Measurements from ENCODE around the gene OR5H6. TPM values are rescaled to one million over a fixed set of nuclear protein-coding genes. Genes with fewer than 3 reads are reported as not detected.

Gene OR5H6
- total and polyA plus RNA-seq, 2 donors (not counting 1 experiment from before 2014, with no cell fraction given), result not detected

DNA sequence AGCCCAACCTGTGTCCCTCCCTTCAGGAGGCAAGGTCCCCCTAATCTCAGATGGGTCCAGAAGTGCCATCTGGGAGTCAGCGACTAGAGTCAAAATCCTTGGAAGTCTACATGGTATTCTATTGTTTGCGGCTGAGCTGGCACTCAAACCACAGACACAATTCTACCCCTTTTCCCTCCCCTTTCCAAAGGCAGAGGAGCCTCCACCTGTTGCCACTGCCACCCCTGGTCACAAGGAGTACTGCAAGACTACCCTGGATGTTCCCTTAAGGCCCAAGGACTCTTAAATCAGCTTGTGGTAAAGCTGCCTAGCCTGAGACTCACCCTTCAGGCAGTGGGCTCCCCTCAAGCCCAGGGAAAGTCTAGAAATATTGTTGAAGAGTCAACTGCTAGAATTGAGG is 4.3 kb upstream of the OR5H6 start:
- Histone ChIP-seq H2AFZ (ENCODE audit: insufficient read depth, low read depth, low read length, poor library complexity, severe bottlenecking) (no peak overlapping the region), H3K79me2 (ENCODE audit: control insufficient read depth, insufficient read depth, low read length) (no peaks in the 10 kb centered on the region), H3K9me3 (ENCODE audit: control extremely low read depth in 1 of 3, control insufficient read depth in 2 of 3, insufficient read depth in 1 of 3, low read length in 2 of 3) (peaks cover 0 to 6% (median 0%) of the 10 kb centered on the region in 3 donors), H3K4me2 (replicated peaks; ENCODE audit: low read depth, low read length, poor library complexity, severe bottlenecking) (no peak overlapping the region), H3K27ac (ENCODE audit: low read length in 2 of 2) (no peak overlapping the region), H3K36me3 (replicated peaks in 1 of 2; ENCODE audit: control extremely low read depth in 1 of 2, control insufficient read depth in 1 of 2, extremely low read depth in 1 of 2, insufficient read depth in 2 of 2, low read length in 1 of 2) (no peaks in the 10 kb centered on the region), H4K20me1 (ENCODE audit: control insufficient read depth, insufficient read depth, low read length, poor library complexity, severe bottlenecking) (no peaks in the 10 kb centered on the region), H3K4me3 (ENCODE audit: control extremely low read depth in 1 of 5, extremely low read depth in 1 of 5, insufficient read depth in 1 of 5, low read depth in 2 of 5, low read length in 4 of 5) (no peak overlapping the region), H3K4me1 (ENCODE audit: control insufficient read depth in 2 of 2, insufficient read depth in 2 of 2, low read length in 2 of 2) (no peaks in the 10 kb centered on the region), H3K9ac (ENCODE audit: low read length) (no peak overlapping the region), H3K27me3 (replicated peaks in 1 of 4; ENCODE audit: control extremely low read depth in 1 of 4, control insufficient read depth in 3 of 4, insufficient read depth in 4 of 4, low read length in 3 of 4) (no peaks in the 10 kb centered on the region)
- CTCF ChIA-PET, result no interaction called here
- Mint-ChIP-seq H3K27ac (no peak overlapping the region), H3K27me3 (no peaks in the 10 kb centered on the region), H3K4me3 (no peak overlapping the region), H3K4me1 (no peaks in the 10 kb centered on the region), H3K9me3 (ENCODE audit: insufficient read depth) (peaks cover 4% of the 10 kb centered on the region)
- POLR2A ChIA-PET, result no interaction called here
- intact Hi-C loops (cut with micrococcal nuclease), result no loop called here
- 87% methylated on average over 2 of the region's 2 CpGs for WGBS (ENCODE audit: insufficient coverage)
- ATAC-seq (ENCODE audit: low read depth), result no peak
- DNase-seq, result no peak
- no peak for TF ChIP-seq EZH2 (IDR thresholded peaks at IDR 0.05; ENCODE audit: borderline replicate concordance, insufficient read depth, low read depth, low read length, poor library complexity, severe bottlenecking)
- TF ChIP-seq, protein P1, sequence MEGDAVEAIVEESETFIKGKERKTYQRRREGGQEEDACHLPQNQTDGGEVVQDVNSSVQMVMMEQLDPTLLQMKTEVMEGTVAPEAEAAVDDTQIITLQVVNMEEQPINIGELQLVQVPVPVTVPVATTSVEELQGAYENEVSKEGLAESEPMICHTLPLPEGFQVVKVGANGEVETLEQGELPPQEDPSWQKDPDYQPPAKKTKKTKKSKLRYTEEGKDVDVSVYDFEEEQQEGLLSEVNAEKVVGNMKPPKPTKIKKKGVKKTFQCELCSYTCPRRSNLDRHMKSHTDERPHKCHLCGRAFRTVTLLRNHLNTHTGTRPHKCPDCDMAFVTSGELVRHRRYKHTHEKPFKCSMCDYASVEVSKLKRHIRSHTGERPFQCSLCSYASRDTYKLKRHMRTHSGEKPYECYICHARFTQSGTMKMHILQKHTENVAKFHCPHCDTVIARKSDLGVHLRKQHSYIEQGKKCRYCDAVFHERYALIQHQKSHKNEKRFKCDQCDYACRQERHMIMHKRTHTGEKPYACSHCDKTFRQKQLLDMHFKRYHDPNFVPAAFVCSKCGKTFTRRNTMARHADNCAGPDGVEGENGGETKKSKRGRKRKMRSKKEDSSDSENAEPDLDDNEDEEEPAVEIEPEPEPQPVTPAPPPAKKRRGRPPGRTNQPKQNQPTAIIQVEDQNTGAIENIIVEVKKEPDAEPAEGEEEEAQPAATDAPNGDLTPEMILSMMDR (IDR thresholded peaks at IDR 0.05), result no peak

DNA sequence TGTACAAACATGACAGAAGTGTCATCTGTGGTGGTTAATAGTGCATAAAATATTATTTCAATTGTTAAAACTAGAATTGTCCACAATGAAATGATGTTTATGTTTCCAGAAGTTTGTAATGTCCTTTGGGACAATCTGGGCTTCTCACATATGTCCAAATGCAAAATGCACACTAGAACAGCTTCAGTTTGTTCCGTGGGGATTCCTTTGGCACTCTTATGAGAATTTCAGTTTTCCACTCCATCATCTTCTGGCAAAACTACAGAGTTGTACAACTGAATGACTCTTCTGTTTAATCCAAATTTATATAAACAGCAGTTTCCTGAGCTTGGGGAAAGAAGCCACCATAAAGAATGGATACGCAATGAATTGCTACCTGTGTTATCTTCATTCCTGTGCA is 2.0 kb upstream of the OR5H6 start:
- TF ChIP-seq EZH2 (IDR thresholded peaks at IDR 0.05; ENCODE audit: borderline replicate concordance, insufficient read depth, low read depth, low read length, poor library complexity, severe bottlenecking), result no peak
- TF ChIP-seq, protein P1 (IDR thresholded peaks at IDR 0.05), result no peak
- no peaks in the 10 kb centered on the region for H4K20me1 ChIP-seq (ENCODE audit: control insufficient read depth, insufficient read depth, low read length, poor library complexity, severe bottlenecking)
- no peaks in the 10 kb centered on the region for H3K4me1 ChIP-seq (ENCODE audit: control insufficient read depth in 2 of 2, insufficient read depth in 2 of 2, low read length in 2 of 2)
- H3K9me3 ChIP-seq (ENCODE audit: control extremely low read depth in 1 of 3, control insufficient read depth in 2 of 3, insufficient read depth in 1 of 3, low read length in 2 of 3), result peaks cover 0 to 6% (median 0%) of the 10 kb centered on the region in 3 donors
- no peaks in the 10 kb centered on the region for H3K4me1 Mint-ChIP-seq
- ATAC-seq (ENCODE audit: low read depth), result no peak
- H3K4me2 ChIP-seq (replicated peaks; ENCODE audit: low read depth, low read length, poor library complexity, severe bottlenecking), result no peak overlapping the region
- H3K27ac Mint-ChIP-seq, result no peak overlapping the region
- no peak overlapping the region for H3K4me3 ChIP-seq (ENCODE audit: control extremely low read depth in 1 of 5, extremely low read depth in 1 of 5, insufficient read depth in 1 of 5, low read depth in 2 of 5, low read length in 4 of 5)
- H3K4me3 Mint-ChIP-seq, result no peak overlapping the region
- no peak for DNase-seq
- 86% methylated on average over 1 of the region's 2 CpGs for WGBS (ENCODE audit: insufficient coverage)
- intact Hi-C loops (cut with micrococcal nuclease), result no loop called here
- ChIA-PET POLR2A (no interaction called here), CTCF (no interaction called here)
- no peak overlapping the region for H2AFZ ChIP-seq (ENCODE audit: insufficient read depth, low read depth, low read length, poor library complexity, severe bottlenecking)
- H3K27me3 Mint-ChIP-seq, result no peaks in the 10 kb centered on the region
- no peaks in the 10 kb centered on the region for H3K36me3 ChIP-seq (replicated peaks in 1 of 2; ENCODE audit: control extremely low read depth in 1 of 2, control insufficient read depth in 1 of 2, extremely low read depth in 1 of 2, insufficient read depth in 2 of 2, low read length in 1 of 2)
- no peaks in the 10 kb centered on the region for H3K9me3 Mint-ChIP-seq (ENCODE audit: insufficient read depth)
- H3K9ac ChIP-seq (ENCODE audit: low read length), result no peak overlapping the region
- H3K27me3 ChIP-seq (replicated peaks in 1 of 4; ENCODE audit: control extremely low read depth in 1 of 4, control insufficient read depth in 3 of 4, insufficient read depth in 4 of 4, low read length in 3 of 4), result no peaks in the 10 kb centered on the region
- H3K79me2 ChIP-seq (ENCODE audit: control insufficient read depth, insufficient read depth, low read length), result no peaks in the 10 kb centered on the region
- H3K27ac ChIP-seq (ENCODE audit: low read length in 2 of 2), result no peak overlapping the region

Measured in B cell (primary cell).